ENCODE results near the gene SNTG2. TPM values are rescaled to one million over a fixed set of nuclear protein-coding genes. Genes with fewer than 3 reads are reported as not detected.

SNTG2 gene
- total and polyA plus RNA-seq, 2 donors (not counting 1 experiment from before 2014, with no cell fraction given) = 0.06 TPM; not detected in 1

DNA sequence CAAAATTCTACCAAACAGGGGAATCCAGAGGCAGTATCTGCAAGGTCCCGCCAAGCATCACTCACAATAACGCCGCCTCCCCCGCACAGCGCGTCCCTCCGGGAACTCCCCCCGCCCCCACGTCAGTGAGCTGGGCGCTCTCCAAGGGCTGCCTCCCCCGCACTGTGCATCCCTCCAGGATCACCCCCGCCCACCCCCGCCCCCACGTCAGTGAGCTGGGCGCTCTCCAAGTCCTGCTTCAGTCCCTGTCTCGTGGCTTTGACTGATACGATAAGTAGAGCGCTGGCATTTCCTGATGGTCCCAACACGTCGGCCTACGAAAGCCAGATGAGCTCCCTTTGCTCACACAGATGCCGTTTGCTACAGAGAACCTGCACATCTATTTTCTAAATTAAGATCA is 331.9 kb downstream of the SNTG2 start:
- TF ChIP-seq, protein P1, sequence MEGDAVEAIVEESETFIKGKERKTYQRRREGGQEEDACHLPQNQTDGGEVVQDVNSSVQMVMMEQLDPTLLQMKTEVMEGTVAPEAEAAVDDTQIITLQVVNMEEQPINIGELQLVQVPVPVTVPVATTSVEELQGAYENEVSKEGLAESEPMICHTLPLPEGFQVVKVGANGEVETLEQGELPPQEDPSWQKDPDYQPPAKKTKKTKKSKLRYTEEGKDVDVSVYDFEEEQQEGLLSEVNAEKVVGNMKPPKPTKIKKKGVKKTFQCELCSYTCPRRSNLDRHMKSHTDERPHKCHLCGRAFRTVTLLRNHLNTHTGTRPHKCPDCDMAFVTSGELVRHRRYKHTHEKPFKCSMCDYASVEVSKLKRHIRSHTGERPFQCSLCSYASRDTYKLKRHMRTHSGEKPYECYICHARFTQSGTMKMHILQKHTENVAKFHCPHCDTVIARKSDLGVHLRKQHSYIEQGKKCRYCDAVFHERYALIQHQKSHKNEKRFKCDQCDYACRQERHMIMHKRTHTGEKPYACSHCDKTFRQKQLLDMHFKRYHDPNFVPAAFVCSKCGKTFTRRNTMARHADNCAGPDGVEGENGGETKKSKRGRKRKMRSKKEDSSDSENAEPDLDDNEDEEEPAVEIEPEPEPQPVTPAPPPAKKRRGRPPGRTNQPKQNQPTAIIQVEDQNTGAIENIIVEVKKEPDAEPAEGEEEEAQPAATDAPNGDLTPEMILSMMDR (conservative IDR thresholded peaks at IDR 0.05 in 1 of 2, IDR thresholded peaks at IDR 0.05 in 1 of 2; ENCODE audit: low read depth in 1 of 2, low read length in 2 of 2) = no peak
- no peak for TF ChIP-seq EZH2 (IDR thresholded peaks at IDR 0.05; ENCODE audit: low read length, missing control alignments)
- Histone ChIP-seq H3K27ac (ENCODE audit: insufficient read depth, low read length) (no peak overlapping the region), H2AFZ (ENCODE audit: low read length) (no peak overlapping the region), H3K4me3 (replicated peaks in 1 of 4; ENCODE audit: control extremely low read depth in 1 of 4, insufficient read depth in 1 of 4, low read depth in 3 of 4, low read length in 4 of 4) (no peak overlapping the region), H3K36me3 (ENCODE audit: control insufficient read depth, insufficient read depth, low read length) (no peaks in the 10 kb centered on the region), H4K20me1 (ENCODE audit: control insufficient read depth, extremely low read depth, insufficient read depth, low read length) (no peaks in the 10 kb centered on the region), H3K9me3 (ENCODE audit: control insufficient read depth, insufficient read depth, low read depth, low read length) (no peaks in the 10 kb centered on the region), H3K27me3 (ENCODE audit: control insufficient read depth, insufficient read depth, low read length) (no peaks in the 10 kb centered on the region), H3K4me1 (ENCODE audit: control insufficient read depth, extremely low read depth, insufficient read depth, low read length) (no peaks in the 10 kb centered on the region), H3K9ac (ENCODE audit: insufficient read depth, low read length) (no peak overlapping the region), H3K4me2 (ENCODE audit: extremely low read depth, insufficient read depth, low read length) (no peak overlapping the region), H3K79me2 (ENCODE audit: control insufficient read depth, insufficient read depth, low read length) (no peaks in the 10 kb centered on the region)
- DNase-seq (ENCODE audit: low read depth in 2 of 2) = peak in 1 of 2 donors; percentile 2

DNA sequence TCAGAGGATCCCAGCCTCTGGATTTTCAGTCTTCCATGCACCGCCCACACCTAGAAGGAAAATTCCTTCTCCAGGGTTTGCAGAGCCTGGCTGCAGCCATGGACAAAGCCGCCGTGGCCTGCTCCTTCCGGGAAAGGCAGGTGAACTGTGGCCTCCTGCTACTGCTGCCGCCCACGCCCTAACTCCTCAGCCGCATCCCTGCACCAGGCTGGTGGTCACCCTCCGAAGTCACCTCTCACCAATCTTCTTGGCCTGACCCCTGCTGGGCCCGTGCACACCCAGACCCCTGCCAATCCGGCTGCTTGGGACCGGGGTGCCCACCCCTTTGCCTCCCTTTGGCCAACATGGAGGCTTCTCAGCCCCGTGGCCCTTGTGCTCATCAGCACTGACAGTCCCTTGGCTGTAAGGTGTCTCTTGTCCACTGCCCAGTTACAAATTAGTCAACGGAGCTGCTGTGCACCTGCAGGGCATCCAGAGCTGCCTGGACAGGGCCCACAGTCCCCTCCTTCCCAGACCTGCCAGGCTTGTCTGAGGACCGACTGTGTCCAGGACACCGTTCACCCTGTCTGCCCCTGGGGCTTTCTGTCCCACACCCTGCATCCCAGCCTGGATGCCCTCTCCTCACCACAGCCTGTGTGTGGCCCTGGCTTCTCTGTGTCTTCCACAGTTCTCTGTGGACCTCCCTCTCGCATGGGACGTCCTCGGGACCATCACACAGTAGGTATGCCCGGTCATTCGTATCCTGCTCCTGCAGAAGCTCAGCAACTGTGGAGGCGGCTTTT is 332.6 kb downstream of the SNTG2 start:
- H3K9me3 ChIP-seq (ENCODE audit: control insufficient read depth, insufficient read depth, low read depth, low read length) = no peaks in the 10 kb centered on the region
- no peak overlapping the region for H3K27ac ChIP-seq (ENCODE audit: insufficient read depth, low read length)
- no peak for DNase-seq (ENCODE audit: low read depth in 2 of 2)
- no peak overlapping the region for H3K4me2 ChIP-seq (ENCODE audit: extremely low read depth, insufficient read depth, low read length)
- H3K79me2 ChIP-seq (ENCODE audit: control insufficient read depth, insufficient read depth, low read length) = no peaks in the 10 kb centered on the region
- no peaks in the 10 kb centered on the region for H4K20me1 ChIP-seq (ENCODE audit: control insufficient read depth, extremely low read depth, insufficient read depth, low read length)
- H3K9ac ChIP-seq (ENCODE audit: insufficient read depth, low read length) = no peak overlapping the region
- no peaks in the 10 kb centered on the region for H3K36me3 ChIP-seq (ENCODE audit: control insufficient read depth, insufficient read depth, low read length)
- H2AFZ ChIP-seq (ENCODE audit: low read length) = no peak overlapping the region
- TF ChIP-seq EZH2 (IDR thresholded peaks at IDR 0.05; ENCODE audit: low read length, missing control alignments) = no peak
- TF ChIP-seq, protein P1 (conservative IDR thresholded peaks at IDR 0.05 in 1 of 2, IDR thresholded peaks at IDR 0.05 in 1 of 2; ENCODE audit: low read depth in 1 of 2, low read length in 2 of 2) = no peak
- H3K4me3 ChIP-seq (replicated peaks in 1 of 4; ENCODE audit: control extremely low read depth in 1 of 4, insufficient read depth in 1 of 4, low read depth in 3 of 4, low read length in 4 of 4) = no peak overlapping the region
- H3K4me1 ChIP-seq (ENCODE audit: control insufficient read depth, extremely low read depth, insufficient read depth, low read length) = no peaks in the 10 kb centered on the region
- H3K27me3 ChIP-seq (ENCODE audit: control insufficient read depth, insufficient read depth, low read length) = no peaks in the 10 kb centered on the region

DNA sequence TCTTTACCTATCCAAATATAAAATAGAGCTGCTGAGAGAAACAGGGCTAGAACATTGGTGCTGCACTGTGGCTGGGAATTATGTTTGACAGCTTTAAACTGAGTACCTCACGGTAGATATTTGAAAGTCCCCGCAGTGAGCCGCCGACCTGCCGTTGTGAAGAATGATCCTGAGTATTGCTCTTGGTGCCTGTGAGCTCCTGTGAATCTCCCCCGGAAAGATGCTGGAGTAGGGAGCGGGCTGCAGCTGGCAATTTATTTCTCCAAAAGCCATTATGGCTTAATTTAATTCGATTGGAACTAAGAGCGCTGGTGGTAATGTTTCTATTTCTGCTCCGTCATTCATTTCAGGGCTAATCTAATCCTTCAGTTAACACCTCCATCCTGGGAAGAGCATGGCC is 333.2 kb downstream of the SNTG2 start:
- Histone ChIP-seq H3K4me2 (ENCODE audit: extremely low read depth, insufficient read depth, low read length) (no peak overlapping the region), H3K9me3 (ENCODE audit: control insufficient read depth, insufficient read depth, low read depth, low read length) (no peaks in the 10 kb centered on the region), H3K36me3 (ENCODE audit: control insufficient read depth, insufficient read depth, low read length) (no peaks in the 10 kb centered on the region), H3K27ac (ENCODE audit: insufficient read depth, low read length) (no peak overlapping the region), H3K27me3 (ENCODE audit: control insufficient read depth, insufficient read depth, low read length) (no peaks in the 10 kb centered on the region), H3K4me3 (replicated peaks in 1 of 4; ENCODE audit: control extremely low read depth in 1 of 4, insufficient read depth in 1 of 4, low read depth in 3 of 4, low read length in 4 of 4) (no peak overlapping the region), H3K9ac (ENCODE audit: insufficient read depth, low read length) (no peak overlapping the region), H3K79me2 (ENCODE audit: control insufficient read depth, insufficient read depth, low read length) (no peaks in the 10 kb centered on the region), H3K4me1 (ENCODE audit: control insufficient read depth, extremely low read depth, insufficient read depth, low read length) (no peaks in the 10 kb centered on the region), H4K20me1 (ENCODE audit: control insufficient read depth, extremely low read depth, insufficient read depth, low read length) (no peaks in the 10 kb centered on the region), H2AFZ (ENCODE audit: low read length) (no peak overlapping the region)
- DNase-seq (ENCODE audit: low read depth in 2 of 2) = no peak
- no peak for TF ChIP-seq EZH2 (IDR thresholded peaks at IDR 0.05; ENCODE audit: low read length, missing control alignments)
